ENCODE measurements around the gene ZNF681. TPM values are rescaled to one million over a fixed set of nuclear protein-coding genes. Genes with fewer than 3 reads are reported as not detected.

Gene ZNF681
- total and polyA plus RNA-seq, 10 of the 15 experiments (the other 5 are each of a cell fraction or from before 2014, with no cell fraction given): 0.11 to 0.41 (median 0.24) TPM; not detected in 1

DNA sequence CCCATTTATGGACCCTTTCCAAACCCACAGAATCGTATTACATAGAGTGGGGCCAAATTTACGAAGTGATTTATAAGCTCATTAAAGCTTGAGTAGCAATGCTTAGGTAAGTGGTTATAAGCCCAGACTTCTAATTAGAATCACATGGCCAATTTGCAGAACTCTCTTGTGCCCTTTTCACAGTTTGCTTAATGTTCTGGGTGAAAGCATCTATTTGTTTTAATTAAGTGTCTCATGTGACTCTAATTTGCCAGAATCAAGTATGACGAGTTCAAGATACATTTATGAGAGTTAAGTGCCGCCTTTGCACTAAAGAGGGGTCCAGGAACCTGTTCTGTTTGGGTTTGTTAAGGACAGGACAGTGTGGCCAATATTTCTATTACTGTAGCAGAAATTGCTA is 46.0 kb upstream of the ZNF681 start (continued):
- TF ChIP-seq HSF1 (IDR thresholded peaks at IDR 0.05; ENCODE audit: low read depth, low read length) (no peak), MYB (IDR thresholded peaks at IDR 0.05; ENCODE audit: borderline replicate concordance, low read depth, low read length) (no peak), REST (IDR thresholded peaks at IDR 0.05; ENCODE audit: low read depth, low read length) (no peak), EED (IDR thresholded peaks at IDR 0.05; ENCODE audit: low read depth) (no peak), ELK1 (IDR thresholded peaks at IDR 0.05; ENCODE audit: low read depth, low read length) (no peak), TCF12 (IDR thresholded peaks at IDR 0.05; ENCODE audit: low read depth, low read length) (no peak)

DNA sequence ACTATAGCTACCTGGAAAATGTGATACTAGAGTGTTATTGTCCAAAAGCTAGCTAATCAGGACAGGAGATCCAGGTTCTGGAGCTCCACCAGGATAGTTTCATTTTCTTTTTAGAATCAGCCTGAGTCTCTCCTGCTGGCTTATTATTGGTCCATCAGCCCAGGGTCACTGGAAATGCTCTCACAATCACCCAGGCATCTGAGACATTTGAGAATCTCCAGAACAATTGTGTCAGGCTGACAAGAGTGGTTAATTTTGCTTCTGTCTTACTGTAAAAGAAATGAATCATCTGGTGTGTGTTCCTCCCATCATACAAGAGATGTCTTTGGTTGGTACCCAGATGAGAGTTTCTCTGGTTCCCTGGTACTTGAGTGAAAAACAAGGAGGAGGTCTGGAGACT is 43.6 kb upstream of the ZNF681 start:
- H3K4me1 ChIP-seq (ENCODE audit: control insufficient read depth, insufficient read depth, low read length): no peaks in the 10 kb centered on the region
- no peaks in the 10 kb centered on the region for H3K79me2 ChIP-seq (ENCODE audit: control insufficient read depth, insufficient read depth, low read length)
- H3K4me3 ChIP-seq: no peak overlapping the region
- ChIA-PET POLR2A (no interaction called here), RAD21 (ENCODE audit: unreplicated experiment) (no interaction called here), SMC1A (ENCODE audit: uncharacterized antibody, unreplicated experiment) (no interaction called here), CTCF (no interaction called here)
- H3K36me3 ChIP-seq (ENCODE audit: control insufficient read depth in 2 of 2, insufficient read depth in 2 of 2, low read length in 1 of 2): no peaks in the 10 kb centered on the region
- no peak overlapping the region for H3K27ac ChIP-seq (ENCODE audit: control insufficient read depth, insufficient read depth)
- ATAC-seq (no peak), DNase-seq (ENCODE audit: low read depth, low spot score) (no peak), FAIRE-seq (no peak)
- no peaks in the 10 kb centered on the region for H3K27me3 ChIP-seq (replicated peaks in 1 of 2; ENCODE audit: control insufficient read depth in 2 of 2, insufficient read depth in 2 of 2, low read length in 1 of 2)
- H3K4me2 ChIP-seq (ENCODE audit: control insufficient read depth, insufficient read depth): no peak overlapping the region
- in situ Hi-C loops (cut with MboI): no loop called here
- H2AFZ ChIP-seq (ENCODE audit: control insufficient read depth, low read depth, low read length): no peak overlapping the region
- BruUV-seq (replicated peaks): no TSS peak
- H3K9ac ChIP-seq (ENCODE audit: control insufficient read depth, insufficient read depth, low read length): no peak overlapping the region
- no peaks in the 10 kb centered on the region; the same call in 2 of the 3 replicates for H3K9me3 ChIP-seq (replicated peaks; ENCODE audit: control insufficient read depth, insufficient read depth, low read length)
- no peaks in the 10 kb centered on the region for H4K20me1 ChIP-seq (ENCODE audit: control insufficient read depth, insufficient read depth)
- intact Hi-C loops (cut with micrococcal nuclease; ENCODE audit: unreplicated experiment): no loop called here
- TF ChIP-seq ESRRA (IDR thresholded peaks at IDR 0.05; ENCODE audit: low read length) (no peak), REST (IDR thresholded peaks at IDR 0.05; ENCODE audit: low read depth, low read length) (no peak), ZBED1 (IDR thresholded peaks at IDR 0.05; ENCODE audit: borderline replicate concordance) (no peak), ZNF687 (IDR thresholded peaks at IDR 0.05) (no peak)
